Measurements from ENCODE around the gene SLC6A1. TPM values are rescaled to one million over a fixed set of nuclear protein-coding genes. Genes with fewer than 3 reads are reported as not detected.
"Not testable (repeated sequence)": the region's sequence is repeated elsewhere in the genome, so short reads cannot be mapped to it uniquely, and the experiment has no call there.

The SLC6A1 gene
- total RNA-seq, 1 donor from 2014 or later = 0.77 TPM

GRCh38 chr3:11062704-11063103 is 70.2 kb downstream of the SLC6A1 start:
- intact Hi-C loops (cut with micrococcal nuclease) = loop anchor here (10.0 kb wide), 1 partner anchor 308 kb away; no protein-coding TSS in a partner anchor
- TF ChIP-seq CTCF (IDR thresholded peaks at IDR 0.05; ENCODE audit: borderline replicate concordance) = no peak
- Histone ChIP-seq H3K9me3 (replicated peaks) (peaks cover 4% of the 10 kb centered on the region), H3K4me3 (no peak overlapping the region), H3K27me3 (ENCODE audit: low read depth) (peaks cover 48% of the 10 kb centered on the region), H3K27ac (replicated peaks) (no peak overlapping the region), H3K36me3 (no peaks in the 10 kb centered on the region), H3K4me1 (peaks cover 10% of the 10 kb centered on the region)
- no peak for DNase-seq

- H3K4me1 ChIP-seq = no peaks in the 10 kb centered on the region
- H3K4me3 ChIP-seq = no peak overlapping the region
- peaks cover 21% of the 10 kb centered on the region for H3K27me3 ChIP-seq (ENCODE audit: low read depth)
- no peaks in the 10 kb centered on the region for H3K36me3 ChIP-seq
- peaks cover 39% of the 10 kb centered on the region for H3K9me3 ChIP-seq (replicated peaks)
- TF ChIP-seq CTCF (IDR thresholded peaks at IDR 0.05; ENCODE audit: borderline replicate concordance) = no peak
- H3K27ac ChIP-seq (replicated peaks) = no peak overlapping the region
- intact Hi-C loops (cut with micrococcal nuclease) = no loop called here
- no peak for DNase-seq
These were observed 78.7 kb downstream of the SLC6A1 start for GRCh38 chr3:11071096-11071755.

- DNase-seq = no peak
- no peaks in the 10 kb centered on the region for H3K4me1 ChIP-seq
- H3K4me3 ChIP-seq = no peak overlapping the region
- H3K9me3 ChIP-seq (replicated peaks) = peaks cover 36% of the 10 kb centered on the region
- intact Hi-C loops (cut with micrococcal nuclease) = no loop called here
- H3K27ac ChIP-seq (replicated peaks) = no peak overlapping the region
- no peaks in the 10 kb centered on the region for H3K36me3 ChIP-seq
- peaks cover 26% of the 10 kb centered on the region for H3K27me3 ChIP-seq (ENCODE audit: low read depth)
- no peak for TF ChIP-seq CTCF (IDR thresholded peaks at IDR 0.05; ENCODE audit: borderline replicate concordance)
These were observed 80.1 kb downstream of the SLC6A1 start for GRCh38 chr3:11072631-11073030.

GRCh38 chr3:11074011-11074410 is 81.5 kb downstream of the SLC6A1 start:
- Histone ChIP-seq H3K9me3 (replicated peaks) (peaks cover 23% of the 10 kb centered on the region), H3K36me3 (no peaks in the 10 kb centered on the region), H3K4me1 (no peaks in the 10 kb centered on the region), H3K27ac (replicated peaks) (no peak overlapping the region), H3K4me3 (no peak overlapping the region), H3K27me3 (ENCODE audit: low read depth) (peaks cover 26% of the 10 kb centered on the region)
- no peak for TF ChIP-seq CTCF (IDR thresholded peaks at IDR 0.05; ENCODE audit: borderline replicate concordance)
- DNase-seq = no peak
- intact Hi-C loops (cut with micrococcal nuclease) = no loop called here

GRCh38 chr3:11074451-11074850 is 81.9 kb downstream of the SLC6A1 start:
- H3K4me1 ChIP-seq = no peaks in the 10 kb centered on the region
- intact Hi-C loops (cut with micrococcal nuclease) = no loop called here
- H3K36me3 ChIP-seq = no peaks in the 10 kb centered on the region
- H3K9me3 ChIP-seq (replicated peaks) = peaks cover 19% of the 10 kb centered on the region
- no peak overlapping the region for H3K27ac ChIP-seq (replicated peaks)
- no peak overlapping the region for H3K4me3 ChIP-seq
- TF ChIP-seq CTCF (IDR thresholded peaks at IDR 0.05; ENCODE audit: borderline replicate concordance) = no peak
- DNase-seq = no peak
- H3K27me3 ChIP-seq (ENCODE audit: low read depth) = peaks cover 26% of the 10 kb centered on the region

GRCh38 chr3:11075122-11075521 is 82.6 kb downstream of the SLC6A1 start:
- H3K36me3 ChIP-seq; intact Hi-C loops (cut with micrococcal nuclease); H3K27ac ChIP-seq (replicated peaks); H3K4me1 ChIP-seq; H3K4me3 ChIP-seq; DNase-seq: not testable (repeated sequence)
- Histone ChIP-seq H3K27me3 (ENCODE audit: low read depth) (peaks cover 26% of the 10 kb centered on the region), H3K9me3 (replicated peaks) (peaks cover 15% of the 10 kb centered on the region)
